Head of caudate nucleus (tissue), 42 donors: ENCODE measurements around the gene C1orf53.

Source experiments
- DNase-seq, 42 donors: peaks; one replicate each; pipeline versions ENCODE4 v3.0.0 to v3.0.0-alpha.2; 2020 to 2021; ENCODE audit warnings: mixed read lengths in 7 of 42
- intact Hi-C: fragments of 100-400 bp; cut with DNase I; formaldehyde crosslinking; loops from one replicate; pipeline ENCODE4 v1.15.0; 2022

Gene C1orf53

DNA sequence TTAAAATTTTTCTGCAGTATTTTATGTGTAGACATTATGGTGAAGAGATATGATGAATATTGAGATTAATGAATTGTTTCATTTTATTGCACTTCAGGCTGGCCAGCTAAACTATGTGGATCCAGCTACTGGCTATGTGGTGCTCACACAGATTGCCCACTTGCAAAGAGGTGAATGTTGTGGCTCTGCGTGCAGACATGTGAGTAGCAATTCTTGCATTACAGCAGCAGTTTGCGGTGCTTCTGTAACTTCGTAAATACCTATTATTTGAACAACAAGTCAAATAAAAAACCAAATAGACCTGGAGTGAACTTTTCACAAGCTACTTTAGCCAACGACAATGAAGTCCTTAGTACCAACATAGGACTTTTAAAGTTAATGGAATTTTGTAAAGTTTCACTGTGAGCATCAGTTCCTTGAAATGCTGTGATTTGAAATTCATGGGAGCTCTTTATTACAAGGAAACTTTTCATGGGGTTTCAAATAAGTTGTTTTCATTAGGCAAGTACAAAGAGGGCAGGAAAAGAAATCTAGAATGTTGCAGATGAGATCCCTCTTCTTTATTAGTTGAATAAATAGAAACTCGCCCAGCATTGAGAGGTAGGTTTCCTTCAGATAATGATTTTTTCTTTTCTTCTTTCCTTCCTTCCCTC, 3.4 kb downstream of the C1orf53 start:
- DNase-seq: no peak
- intact Hi-C loops: no loop called here

DNA sequence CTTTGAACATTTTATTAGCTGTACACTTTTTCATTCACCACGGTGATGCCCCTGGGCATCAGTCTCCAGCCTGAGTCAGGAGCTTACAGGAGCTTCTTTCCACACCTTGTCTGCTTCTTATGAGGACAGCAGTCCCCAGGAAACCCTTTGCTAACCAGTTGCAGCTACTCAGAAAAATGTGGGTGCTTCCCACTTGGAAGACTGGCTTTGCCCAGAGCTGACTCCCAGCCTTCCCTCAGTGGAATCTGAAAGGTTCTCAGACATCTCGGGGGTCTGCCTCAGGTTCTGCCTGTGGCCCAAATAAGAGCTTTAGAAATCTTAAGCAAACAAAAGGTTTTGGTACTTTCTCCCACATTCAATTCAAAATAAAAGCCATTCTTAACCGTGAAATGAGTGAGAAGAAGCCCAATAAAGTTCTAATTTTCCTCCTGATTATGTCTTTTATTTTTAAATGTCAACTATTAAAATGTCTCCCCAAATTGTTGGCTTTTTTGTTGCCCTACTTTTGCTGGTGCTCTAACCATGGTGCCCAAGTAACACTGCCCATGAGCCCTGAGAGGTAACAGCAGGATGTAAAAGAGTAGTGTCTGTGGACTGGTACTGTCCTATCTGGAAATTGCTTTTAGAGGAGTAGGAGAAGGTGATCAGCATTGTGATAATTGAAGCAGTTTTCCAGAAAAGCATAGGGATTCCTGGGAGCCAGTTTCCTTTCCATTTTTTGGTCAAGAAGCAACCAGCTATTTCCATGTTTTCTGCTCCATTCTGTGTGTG, 5.6 kb downstream of the C1orf53 start:
- intact Hi-C loops: no loop called here
- no peak for DNase-seq

DNA sequence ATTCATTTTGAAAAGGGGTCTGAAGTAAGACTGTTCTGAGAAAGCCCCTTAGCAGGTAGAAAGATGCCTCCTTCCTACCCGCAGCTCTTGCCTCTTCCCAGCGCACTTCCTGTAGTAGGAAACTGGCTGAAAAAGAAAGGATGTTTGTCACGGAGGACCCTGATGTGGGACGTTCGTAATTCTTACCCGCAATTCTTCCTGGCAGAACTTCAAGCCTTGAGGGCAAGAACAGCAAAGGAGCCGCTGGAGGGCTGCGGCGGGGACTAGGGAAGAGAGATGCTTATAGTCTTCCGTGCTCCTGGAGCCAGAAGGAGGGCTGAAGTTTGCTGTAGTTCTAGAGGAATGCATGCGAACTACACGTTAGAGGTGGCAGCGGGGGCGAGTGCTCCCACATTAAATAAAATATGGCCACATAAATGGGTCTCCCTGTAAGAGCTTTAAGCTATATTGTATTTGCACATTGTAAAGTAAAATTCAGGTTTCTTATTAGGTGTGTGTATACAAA, 6.3 kb downstream of the C1orf53 start:
- DNase-seq: no peak
- intact Hi-C loops: no loop called here

DNA sequence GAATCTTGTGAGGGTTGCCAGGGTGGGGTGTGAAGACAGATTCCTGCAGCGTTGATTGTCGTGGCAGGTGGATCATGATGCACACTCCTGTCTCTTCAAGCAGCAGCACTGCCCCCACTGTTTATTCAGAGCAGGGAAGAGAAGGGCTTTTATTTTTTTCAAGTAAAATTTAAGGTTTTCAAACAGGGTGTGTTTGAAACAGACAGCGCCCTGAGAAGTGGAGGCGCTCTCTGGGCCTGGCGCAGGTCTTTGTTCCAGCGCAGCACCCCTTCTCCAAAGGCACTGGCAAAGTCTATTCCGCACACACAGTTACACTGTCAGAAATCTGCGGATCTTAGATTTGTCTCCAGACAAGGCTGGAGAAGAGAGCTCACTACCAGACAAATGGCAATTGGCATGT, 7.0 kb downstream of the C1orf53 start:
- no peak for DNase-seq
- intact Hi-C loops: no loop called here

DNA sequence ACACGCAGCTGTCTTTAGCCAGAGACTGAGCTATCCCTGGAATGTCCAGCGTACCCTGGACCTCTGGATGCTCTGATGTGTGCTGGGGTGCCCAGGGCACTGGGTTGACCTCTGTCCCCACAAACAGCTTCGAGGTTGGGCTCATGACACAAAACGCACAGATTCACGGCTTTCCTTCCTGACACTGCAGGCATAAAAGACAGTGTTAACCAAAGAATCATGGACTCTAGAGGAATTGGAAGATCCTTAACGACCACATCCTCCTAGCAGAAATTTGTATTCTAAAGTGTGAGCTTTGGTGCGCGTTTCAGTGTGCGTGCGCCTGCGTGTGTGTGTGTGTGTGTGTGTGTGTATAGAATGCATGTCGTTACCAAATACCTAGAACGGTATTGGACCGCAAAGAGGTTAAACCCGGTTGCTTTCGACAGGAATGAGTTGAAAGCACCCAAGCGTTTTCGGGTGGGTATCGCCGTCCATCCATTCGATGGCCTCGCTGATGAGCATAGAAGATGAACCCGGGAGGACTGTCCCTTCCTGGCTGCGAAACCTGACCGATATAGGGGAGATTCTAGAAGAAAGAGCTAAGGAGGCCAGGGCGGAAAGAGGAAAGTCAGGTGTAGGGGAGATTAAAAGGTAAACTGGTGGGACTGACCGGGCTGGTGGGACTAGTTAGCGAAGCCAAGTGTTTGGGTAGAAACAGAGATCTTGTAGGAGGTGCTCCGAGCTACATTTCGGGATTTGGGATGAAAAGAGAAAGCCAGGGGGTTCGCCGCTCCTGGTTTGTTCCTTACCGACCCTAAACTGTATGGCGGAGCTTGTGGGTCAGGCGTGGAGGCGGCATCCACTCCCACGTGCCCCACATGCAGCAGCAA, 7.9 kb downstream of the C1orf53 start:
- intact Hi-C loops: no loop called here
- no peak for DNase-seq

DNA sequence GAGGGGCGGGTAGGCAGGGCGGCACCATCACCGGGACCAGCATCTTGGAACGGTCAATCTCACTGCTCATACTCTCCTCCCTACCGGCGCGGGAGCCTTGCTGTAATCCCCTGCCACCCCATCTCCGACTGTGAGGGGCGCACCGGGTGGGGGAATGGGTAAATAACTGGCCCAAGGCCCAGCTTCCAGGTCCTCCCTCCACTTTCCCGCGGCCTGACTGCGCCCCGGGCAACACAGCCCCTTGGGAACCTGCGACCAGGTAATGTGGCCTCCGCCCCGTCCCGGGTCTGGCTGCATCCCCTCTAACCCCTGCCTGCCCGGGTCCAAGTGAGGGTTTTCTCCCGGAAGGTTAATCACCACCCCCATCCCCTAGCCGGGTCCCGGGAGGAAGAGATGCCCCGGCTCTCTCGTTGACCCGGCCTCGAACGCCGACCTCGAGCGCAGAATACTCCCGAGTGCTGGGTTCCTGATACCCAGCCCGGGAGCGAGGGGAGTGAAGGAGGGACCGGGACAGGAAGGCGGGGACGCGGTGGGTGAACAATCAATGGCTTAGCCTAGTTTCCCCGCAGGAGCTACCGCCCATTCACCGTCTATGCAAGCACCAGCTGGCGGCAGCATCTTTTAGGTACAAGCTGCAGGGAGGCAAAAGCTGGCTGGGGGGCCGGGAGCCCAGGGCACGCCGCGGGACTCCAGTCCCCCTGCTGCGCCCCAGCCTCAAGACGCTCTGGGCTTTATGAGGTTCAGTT, 8.9 kb downstream of the C1orf53 start:
- DNase-seq: no peak
- intact Hi-C loops: no loop called here

DNA sequence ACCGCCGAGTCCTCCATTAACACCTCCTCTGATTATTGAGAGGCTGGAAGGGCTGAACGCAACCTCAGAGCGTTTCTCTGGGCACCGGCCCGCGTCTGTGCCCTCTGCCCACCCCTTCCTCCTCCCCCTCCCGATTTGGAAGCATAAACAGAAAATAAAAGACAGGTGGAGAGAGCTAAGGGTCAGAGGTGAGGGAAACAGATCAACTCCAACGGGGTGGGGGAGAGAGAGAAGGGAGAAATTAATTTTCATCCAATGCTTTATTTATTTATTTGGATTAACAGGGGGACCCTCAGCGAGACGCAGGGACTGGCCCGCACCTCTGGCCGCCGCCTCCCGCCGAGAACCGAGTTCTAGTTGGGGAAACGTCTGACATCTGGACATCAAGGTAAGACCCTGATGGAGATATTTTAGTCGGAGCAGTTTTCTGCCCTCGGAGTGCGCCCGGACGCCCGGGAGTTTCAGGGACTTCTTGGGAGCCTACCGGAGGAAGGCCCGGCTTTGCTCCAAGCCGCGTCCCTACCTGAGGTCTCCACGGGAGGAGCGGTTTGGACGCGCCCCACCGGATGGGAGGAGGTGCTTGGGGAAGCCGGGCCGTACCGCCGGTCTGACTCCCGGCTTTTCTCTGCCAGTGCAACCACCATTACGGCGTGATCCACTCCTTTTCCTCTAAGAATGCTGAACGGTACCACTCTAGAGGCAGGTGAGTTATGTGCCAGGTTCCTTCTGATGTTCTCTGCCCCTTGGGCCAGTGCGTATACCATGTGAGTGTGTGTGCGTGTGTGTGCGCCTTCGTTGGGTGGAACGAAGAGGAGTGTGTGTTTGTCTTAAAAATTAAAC, 9.6 kb downstream of the C1orf53 start:
- DNase-seq: no peak
- intact Hi-C loops: no loop called here

DNA sequence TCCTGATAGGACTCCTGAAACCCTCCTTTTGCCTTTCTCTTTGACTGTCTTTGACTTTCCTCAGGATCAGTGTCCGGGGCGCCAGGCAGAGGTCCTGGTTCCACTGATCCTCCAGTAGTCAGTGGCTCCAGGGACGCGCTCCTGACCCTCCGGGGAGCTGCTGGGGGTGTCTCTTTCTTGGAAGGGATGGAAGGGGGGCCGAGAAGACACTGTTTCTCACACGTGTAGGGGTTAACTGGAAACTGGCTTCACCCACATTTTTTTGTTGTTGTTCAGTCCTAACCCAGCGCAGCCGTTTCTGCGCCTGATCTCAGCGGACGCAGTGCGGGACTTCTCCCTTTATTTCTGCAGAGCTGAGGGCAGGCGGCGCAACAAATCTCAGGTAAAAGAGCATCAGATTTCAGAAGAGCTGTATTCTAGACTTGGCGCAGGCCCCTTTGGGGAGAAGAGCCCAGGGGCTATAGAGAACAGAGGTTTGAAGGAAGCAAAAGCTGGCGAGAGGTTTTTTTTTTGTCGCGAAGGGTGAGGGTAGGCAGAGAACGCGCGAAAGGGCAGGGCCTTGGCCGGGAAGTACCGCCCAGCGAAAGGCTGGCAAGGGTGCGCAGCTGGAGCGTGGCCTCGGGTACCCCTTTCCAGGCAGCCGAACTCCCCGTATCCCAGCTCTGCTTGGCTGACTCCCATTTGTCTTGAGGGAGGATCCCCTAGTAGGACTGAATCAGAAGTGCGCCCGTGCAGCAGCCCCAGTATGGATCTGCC, 10.5 kb downstream of the C1orf53 start:
- intact Hi-C loops: no loop called here
- DNase-seq: no peak

DNA sequence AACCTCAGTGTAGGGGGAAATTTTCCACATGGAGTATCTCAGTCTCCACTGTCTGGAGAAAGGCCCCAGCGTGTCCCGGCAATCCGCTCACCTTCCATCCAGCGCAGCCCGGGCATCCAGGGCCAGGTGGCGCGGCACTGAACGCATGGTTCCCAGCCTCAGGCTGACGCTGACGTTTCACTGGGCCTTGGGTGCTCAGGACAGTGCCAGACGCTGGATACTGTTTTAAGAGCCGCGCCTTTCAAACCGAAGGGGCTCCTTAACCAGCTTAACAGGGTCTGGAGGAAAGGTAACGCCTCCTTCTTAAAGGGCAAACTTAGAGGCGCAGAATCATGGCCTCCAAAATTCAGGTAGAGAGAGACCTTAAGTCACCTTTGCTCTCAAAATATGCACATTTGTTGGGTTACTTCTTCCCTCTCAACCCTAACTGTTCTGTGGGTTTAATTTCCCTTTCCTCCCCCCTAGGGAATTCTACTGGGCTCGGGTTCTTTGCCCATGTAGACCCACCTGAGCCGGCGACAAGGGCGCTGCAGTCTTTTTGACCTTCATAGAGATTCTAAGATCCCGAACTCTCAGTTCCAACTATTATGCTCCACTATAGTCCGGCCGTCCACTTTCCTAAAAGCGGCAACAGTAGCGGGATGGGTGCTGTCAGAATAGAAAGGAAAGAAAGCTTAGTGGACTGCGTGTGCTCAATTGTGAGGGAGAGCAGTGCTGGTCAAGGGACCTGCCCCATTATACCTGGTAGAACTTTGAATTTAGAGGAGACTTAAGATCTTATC, 11.3 kb downstream of the C1orf53 start:
- intact Hi-C loops: no loop called here
- DNase-seq: no peak

DNA sequence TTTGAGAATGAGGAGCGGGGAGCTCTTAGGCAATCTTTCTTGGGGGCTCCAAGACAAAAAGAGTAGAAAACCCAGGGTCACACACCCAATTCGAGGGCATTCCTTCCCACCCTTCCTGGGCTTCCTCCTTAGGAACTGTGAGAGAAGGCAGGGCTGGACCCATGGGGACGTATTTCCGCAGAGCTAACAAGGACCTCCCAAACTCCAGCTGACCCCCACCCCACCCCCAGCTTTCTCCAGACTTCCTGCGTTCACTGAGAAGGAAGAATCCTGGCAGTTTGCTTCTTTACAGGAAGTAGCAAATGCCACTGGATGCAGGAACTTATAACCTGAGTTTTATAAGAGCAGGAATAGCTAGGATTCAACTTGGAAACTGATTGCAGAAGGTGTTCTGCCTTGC, 12.1 kb downstream of the C1orf53 start:
- intact Hi-C loops: no loop called here
- DNase-seq: no peak

DNA sequence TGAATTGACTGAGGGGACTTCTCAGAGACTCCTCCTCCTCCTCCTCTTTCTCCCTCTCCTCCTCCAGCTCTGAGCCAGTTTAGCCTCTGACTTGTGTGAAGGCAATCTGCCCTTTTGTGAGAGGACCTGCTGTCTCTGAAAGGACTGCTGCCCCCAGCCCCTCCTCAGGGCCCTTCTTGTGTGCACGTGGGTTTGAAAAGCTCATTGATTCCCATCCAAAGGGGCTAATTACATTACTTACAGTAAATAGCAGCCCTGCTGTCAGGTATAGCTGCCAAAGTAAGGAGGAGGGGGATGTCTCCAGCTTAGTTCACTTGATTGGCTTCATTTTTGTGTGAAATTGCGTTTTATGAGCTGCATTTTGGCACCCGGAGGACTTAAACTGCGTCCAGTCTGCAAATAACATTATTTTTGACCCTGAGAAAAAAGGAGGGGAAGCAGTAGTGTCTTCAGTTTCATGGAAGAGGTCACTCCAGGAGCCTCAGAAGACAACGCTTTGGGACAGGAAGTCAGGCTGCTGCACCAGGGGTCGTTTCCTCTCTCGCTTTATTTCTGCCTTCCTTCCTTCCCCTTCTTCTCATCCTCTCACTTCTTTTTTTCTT, 12.9 kb downstream of the C1orf53 start:
- no peak for DNase-seq
- intact Hi-C loops: no loop called here

DNA sequence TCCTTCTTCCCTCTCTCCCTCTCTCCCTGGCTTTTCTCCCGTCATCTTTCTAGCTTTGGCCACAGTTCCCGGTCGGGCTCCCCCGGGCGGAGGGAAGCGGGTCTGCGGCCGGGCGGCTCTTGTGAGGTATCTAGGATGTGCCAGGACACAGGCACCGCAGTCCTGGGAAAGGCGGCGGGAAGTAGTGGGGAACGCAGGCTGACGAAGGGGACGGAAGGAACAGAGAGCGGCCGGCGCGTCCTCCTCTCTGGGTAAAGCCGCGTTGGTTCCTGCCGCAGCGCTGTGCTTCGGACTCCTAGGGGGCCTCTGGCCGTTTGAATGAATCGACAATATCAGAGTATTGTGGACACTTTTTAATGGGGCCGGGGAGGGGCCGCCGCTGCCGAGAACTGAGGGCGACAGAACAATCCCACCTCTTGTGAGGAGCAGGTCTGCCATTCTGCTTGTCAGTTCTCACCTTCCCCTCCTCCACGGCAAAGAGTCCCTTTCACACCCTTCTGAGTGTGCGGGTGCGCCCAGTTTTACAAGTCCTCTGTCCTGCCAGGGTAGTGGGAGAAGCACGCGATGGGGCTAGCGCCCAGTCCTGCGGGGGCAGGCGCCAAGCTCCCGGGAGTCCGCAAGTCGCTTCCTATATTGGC, 13.6 kb downstream of the C1orf53 start:
- peak in 3 of 42 donors; percentile 38 to 44 (median 40) for DNase-seq
- intact Hi-C loops: no loop called here

DNA sequence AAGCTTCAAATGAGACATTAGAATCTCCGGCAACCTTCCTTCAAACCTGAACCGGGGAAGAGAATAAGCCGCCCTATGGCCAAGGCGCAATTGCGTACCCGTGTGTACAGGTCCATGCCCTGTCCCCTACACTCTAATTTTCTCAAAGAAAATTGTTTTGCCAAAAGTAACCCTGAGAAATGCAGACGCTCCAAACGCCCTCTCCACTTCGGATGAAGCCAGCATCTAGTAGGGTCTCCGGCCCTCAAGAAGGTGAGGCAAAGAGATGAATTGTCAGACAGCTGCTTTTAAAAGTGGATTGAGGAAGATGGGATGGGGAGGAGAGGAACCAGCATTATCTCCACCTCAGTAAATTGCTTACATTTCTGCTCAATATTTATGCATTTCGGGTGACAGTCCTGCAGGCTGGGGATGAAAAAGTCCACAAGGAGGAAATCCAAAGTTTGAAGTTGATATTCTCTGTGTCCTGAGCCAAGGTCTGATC, 14.1 kb downstream of the C1orf53 start:
- no peak for DNase-seq
- intact Hi-C loops: no loop called here

DNA sequence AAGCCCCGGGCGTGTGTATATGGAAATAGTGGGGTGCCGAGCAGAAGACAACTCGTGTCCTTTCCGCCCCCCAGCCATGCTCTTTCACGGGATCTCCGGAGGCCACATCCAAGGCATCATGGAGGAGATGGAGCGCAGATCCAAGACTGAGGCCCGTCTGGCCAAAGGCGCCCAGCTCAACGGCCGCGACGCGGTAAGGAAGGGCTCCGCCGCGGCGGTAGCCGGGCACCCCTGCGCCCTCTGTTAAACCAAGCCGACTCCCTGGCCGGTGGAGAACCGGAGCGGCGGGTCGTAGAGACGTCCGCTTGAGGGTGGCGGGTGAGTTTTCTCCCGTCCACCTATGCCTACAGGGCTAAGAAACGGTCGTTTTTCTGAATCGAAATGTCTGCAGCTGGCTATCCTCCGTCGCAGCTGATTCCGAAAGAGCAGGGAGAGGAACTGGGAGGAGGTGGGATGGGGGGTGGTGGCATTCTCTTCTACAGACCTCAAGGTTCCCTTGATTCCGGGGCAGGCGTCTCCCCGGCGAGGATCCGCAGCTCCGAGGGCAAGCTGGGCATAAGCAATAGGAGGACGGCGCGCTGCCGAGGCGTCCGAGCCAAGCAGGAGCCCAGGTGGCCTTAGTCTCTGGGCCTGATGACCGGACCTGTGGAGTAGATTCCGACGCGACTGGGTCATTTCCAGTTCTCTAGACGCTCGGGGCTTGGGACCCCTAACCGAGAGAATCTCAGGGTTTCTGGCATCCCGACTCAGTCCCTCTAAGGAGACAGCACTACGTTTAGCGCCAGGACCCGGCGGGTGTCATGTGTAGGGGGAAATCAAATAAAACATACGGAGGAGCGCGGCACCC, 15.6 kb downstream of the C1orf53 start:
- DNase-seq: no peak
- intact Hi-C loops: no loop called here

DNA sequence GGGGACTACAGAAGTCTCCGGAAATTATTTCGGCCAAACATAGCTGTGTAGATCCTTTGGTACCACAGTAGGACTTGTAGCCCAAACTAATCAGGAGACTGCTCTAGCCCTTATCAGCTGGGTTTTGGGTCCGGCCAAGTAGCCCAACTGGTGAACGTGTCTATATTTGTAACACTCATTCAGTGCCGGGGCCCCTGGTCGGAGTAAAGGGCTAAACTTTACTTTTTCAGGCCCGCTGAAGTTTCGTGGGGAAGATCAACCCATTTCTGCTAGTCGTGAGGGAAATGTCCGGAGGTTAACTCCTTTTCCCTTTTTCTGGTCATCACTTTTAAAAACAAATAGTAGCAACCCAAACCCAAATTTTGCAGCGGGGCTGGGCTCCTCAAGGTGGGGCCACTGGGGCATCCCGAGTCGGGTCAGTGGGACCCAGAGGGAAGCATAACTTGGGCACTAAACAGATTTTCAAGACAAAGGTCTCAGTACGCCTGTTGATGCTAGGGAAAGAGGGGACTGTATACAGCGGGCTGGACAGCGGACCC, 16.4 kb downstream of the C1orf53 start:
- intact Hi-C loops: no loop called here
- DNase-seq: no peak
